ENCODE measurements around the gene CSF1. TPM values are rescaled to one million over a fixed set of nuclear protein-coding genes. Genes with fewer than 3 reads are reported as not detected.

CSF1 gene
- total and polyA plus RNA-seq, 2 of the 13 experiments (the other 11 are each of a cell fraction or from before 2014, with no cell fraction given) = 4.6 to 13.3 TPM

DNA sequence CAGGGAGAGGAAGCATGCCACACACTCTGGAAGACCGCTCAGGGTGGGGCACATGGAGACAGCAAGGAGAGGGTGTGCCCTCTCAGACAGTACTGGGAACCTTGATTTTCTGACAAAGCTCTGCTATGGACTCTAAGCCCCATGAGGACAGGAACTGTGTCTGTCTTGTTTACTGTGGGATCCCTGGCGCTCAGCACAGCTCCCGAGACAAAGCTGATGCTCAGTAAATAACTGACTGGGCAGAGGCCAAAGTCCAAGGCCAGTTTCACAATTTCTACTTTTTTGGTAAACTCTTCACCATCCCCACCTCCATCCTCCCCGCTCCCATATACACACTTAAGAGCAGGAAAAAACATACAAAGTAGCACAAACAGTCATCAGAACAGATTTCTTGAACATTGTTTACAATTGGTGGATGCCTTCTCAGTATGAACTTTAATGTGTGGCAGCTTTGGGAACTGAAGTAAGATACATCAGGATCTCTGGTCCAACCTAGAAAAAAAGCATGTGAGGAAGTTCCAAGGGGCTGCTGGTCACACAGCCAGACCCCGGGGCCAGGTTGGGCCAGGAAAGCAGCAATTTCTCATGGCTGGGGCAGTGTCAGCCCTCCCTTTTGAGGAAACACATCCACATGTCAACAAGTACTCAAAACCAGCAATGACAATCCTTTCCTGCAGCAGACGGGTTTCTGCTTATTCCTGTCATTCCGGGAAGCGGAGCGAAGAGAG, 68.3 kb downstream of the CSF1 start (continued):
- peak; percentile 54; the same call in 1 of the 2 replicates for TF ChIP-seq ZMYM4 (CRISPR knock-in tag; IDR thresholded peaks at IDR 0.05)
- TF ChIP-seq ISL2 (CRISPR knock-in tag; IDR thresholded peaks at IDR 0.05) = 0 out of 2 replicates have a peak, but pooled peaks have one; percentile 29
- no peak for TF ChIP-seq SMC3 (IDR thresholded peaks at IDR 0.05; ENCODE audit: low read length)
- TF ChIP-seq, protein P1, sequence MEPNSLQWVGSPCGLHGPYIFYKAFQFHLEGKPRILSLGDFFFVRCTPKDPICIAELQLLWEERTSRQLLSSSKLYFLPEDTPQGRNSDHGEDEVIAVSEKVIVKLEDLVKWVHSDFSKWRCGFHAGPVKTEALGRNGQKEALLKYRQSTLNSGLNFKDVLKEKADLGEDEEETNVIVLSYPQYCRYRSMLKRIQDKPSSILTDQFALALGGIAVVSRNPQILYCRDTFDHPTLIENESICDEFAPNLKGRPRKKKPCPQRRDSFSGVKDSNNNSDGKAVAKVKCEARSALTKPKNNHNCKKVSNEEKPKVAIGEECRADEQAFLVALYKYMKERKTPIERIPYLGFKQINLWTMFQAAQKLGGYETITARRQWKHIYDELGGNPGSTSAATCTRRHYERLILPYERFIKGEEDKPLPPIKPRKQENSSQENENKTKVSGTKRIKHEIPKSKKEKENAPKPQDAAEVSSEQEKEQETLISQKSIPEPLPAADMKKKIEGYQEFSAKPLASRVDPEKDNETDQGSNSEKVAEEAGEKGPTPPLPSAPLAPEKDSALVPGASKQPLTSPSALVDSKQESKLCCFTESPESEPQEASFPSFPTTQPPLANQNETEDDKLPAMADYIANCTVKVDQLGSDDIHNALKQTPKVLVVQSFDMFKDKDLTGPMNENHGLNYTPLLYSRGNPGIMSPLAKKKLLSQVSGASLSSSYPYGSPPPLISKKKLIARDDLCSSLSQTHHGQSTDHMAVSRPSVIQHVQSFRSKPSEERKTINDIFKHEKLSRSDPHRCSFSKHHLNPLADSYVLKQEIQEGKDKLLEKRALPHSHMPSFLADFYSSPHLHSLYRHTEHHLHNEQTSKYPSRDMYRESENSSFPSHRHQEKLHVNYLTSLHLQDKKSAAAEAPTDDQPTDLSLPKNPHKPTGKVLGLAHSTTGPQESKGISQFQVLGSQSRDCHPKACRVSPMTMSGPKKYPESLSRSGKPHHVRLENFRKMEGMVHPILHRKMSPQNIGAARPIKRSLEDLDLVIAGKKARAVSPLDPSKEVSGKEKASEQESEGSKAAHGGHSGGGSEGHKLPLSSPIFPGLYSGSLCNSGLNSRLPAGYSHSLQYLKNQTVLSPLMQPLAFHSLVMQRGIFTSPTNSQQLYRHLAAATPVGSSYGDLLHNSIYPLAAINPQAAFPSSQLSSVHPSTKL (CRISPR knock-in tag; IDR thresholded peaks at IDR 0.05) = peak; percentile 58
- no peak for TF ChIP-seq SP140L (CRISPR knock-in tag; IDR thresholded peaks at IDR 0.05; ENCODE audit: borderline replicate concordance)
- TF ChIP-seq SALL1 (CRISPR knock-in tag; IDR thresholded peaks at IDR 0.05) = peak; percentile 62
- 0 out of 2 replicates have a peak, but pooled peaks have one; percentile 53 for TF ChIP-seq ZNF691 (CRISPR knock-in tag; IDR thresholded peaks at IDR 0.05; ENCODE audit: borderline replicate concordance, low read depth)
- no peak for TF ChIP-seq LCORL (IDR thresholded peaks at IDR 0.05)
- TF ChIP-seq LCORL (CRISPR knock-in tag; IDR thresholded peaks at IDR 0.05) = peak; percentile 60; the same call in 1 of the 2 replicates
- peak; percentile 38; the same call in 1 of the 2 replicates for TF ChIP-seq ZNF788 (CRISPR knock-in tag; IDR thresholded peaks at IDR 0.05; ENCODE audit: borderline replicate concordance)
- TF ChIP-seq ZNF670 (CRISPR knock-in tag; IDR thresholded peaks at IDR 0.05; ENCODE audit: borderline replicate concordance) = no peak
- peak; percentile 37; the same call in 1 of the 2 replicates for TF ChIP-seq TBX2 (CRISPR knock-in tag; IDR thresholded peaks at IDR 0.05; ENCODE audit: borderline replicate concordance)
- no peak for TF ChIP-seq ZNF234 (CRISPR knock-in tag; conservative IDR thresholded peaks at IDR 0.05)
- peak; percentile 67; the same call in 1 of the 2 replicates for TF ChIP-seq FOXO1 (CRISPR knock-in tag; IDR thresholded peaks at IDR 0.05)
- peak; percentile 67 for TF ChIP-seq MED1 (CRISPR knock-in tag; IDR thresholded peaks at IDR 0.05)
- TF ChIP-seq KDM6A (CRISPR knock-in tag; IDR thresholded peaks at IDR 0.05; ENCODE audit: low read depth) = 0 out of 2 replicates have a peak, but pooled peaks have one; percentile 26
- TF ChIP-seq, protein P2, sequence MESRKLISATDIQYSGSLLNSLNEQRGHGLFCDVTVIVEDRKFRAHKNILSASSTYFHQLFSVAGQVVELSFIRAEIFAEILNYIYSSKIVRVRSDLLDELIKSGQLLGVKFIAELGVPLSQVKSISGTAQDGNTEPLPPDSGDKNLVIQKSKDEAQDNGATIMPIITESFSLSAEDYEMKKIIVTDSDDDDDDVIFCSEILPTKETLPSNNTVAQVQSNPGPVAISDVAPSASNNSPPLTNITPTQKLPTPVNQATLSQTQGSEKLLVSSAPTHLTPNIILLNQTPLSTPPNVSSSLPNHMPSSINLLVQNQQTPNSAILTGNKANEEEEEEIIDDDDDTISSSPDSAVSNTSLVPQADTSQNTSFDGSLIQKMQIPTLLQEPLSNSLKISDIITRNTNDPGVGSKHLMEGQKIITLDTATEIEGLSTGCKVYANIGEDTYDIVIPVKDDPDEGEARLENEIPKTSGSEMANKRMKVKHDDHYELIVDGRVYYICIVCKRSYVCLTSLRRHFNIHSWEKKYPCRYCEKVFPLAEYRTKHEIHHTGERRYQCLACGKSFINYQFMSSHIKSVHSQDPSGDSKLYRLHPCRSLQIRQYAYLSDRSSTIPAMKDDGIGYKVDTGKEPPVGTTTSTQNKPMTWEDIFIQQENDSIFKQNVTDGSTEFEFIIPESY (CRISPR knock-in tag; IDR thresholded peaks at IDR 0.05) = peak; percentile 98
- no peak for TF ChIP-seq ARID2 (CRISPR knock-in tag; IDR thresholded peaks at IDR 0.05; ENCODE audit: borderline replicate concordance)
- no peak for TF ChIP-seq CERS6 (CRISPR knock-in tag; IDR thresholded peaks at IDR 0.05)

All from HepG2 (cell line).